MM.1S (cell line): ENCODE results near the gene SET.

Source experiments
- DNase-seq: peaks from one replicate; pipeline ENCODE4 v3.0.0-alpha.2; 2015
- H2AFZ ChIP-seq: fragments of 300-600 bp; sonication (generic); 2 replicates; pipeline ENCODE4 v1.6.0; 2016; ENCODE audit warnings: antibody characterized with exemption, low read length
- H3F3A ChIP-seq: fragments of 300-600 bp; sonication (generic); 2 replicates; pipeline ENCODE4 v1.6.1; 2016; ENCODE audit warnings: mild to moderate bottlenecking, antibody characterized with exemption, low read length, moderate library complexity, mixed read lengths; ENCODE audit not compliant: insufficient read depth
- H3K27ac ChIP-seq: fragments of 300-600 bp; sonication (generic); 2 replicates; pipeline ENCODE4 v1.5.1; 2016; ENCODE audit warnings: mild to moderate bottlenecking, low read length
- H3K27me3 ChIP-seq: fragments of 300-600 bp; sonication (generic); replicated peaks from 2 replicates; pipeline ENCODE4 v1.6.0; 2016; ENCODE audit warnings: low read length; ENCODE audit not compliant: insufficient read depth
- H3K36me3 ChIP-seq: fragments of 300-600 bp; sonication (generic); replicated peaks from 2 replicates; pipeline ENCODE4 v1.6.1; 2016; ENCODE audit warnings: mild to moderate bottlenecking, low read length, mixed read lengths; ENCODE audit not compliant: insufficient read depth
- H3K4me1 ChIP-seq: fragments of 300-600 bp; sonication (generic); 2 replicates; pipeline ENCODE4 v1.6.1; 2016; ENCODE audit warnings: low read length, mixed read lengths
- H3K4me2 ChIP-seq: fragments of 300-600 bp; sonication (generic); 2 replicates; pipeline ENCODE4 v1.6.0; 2016; ENCODE audit warnings: low read depth, low read length
- H3K4me3 ChIP-seq: fragments of 300-600 bp; sonication (generic); 2 replicates; pipeline ENCODE4 v1.5.1; 2016; ENCODE audit warnings: low read length, mixed read lengths
- H3K79me2 ChIP-seq: fragments of 300-600 bp; sonication (generic); 2 replicates; pipeline ENCODE4 v1.6.1; 2016; ENCODE audit warnings: mixed run types, low read length, mixed read lengths
- H3K9ac ChIP-seq: fragments of 300-600 bp; sonication (generic); 2 replicates; pipeline ENCODE4 v1.6.1; 2016; ENCODE audit warnings: low read length, mixed read lengths
- H3K9me2 ChIP-seq: fragments of 300-600 bp; sonication (generic); replicated peaks from 2 replicates; pipeline ENCODE4 v1.6.1; 2016; ENCODE audit warnings: mild to moderate bottlenecking, low read length, mixed read lengths; ENCODE audit not compliant: insufficient read depth
- H3K9me3 ChIP-seq: fragments of 300-600 bp; sonication (generic); replicated peaks from 2 replicates; pipeline ENCODE4 v1.6.1; 2016; ENCODE audit warnings: mild to moderate bottlenecking, low read length, mixed read lengths; ENCODE audit not compliant: insufficient read depth
- H4K20me1 ChIP-seq: fragments of 300-600 bp; sonication (generic); 2 replicates; pipeline ENCODE4 v1.6.1; 2016; ENCODE audit warnings: mild to moderate bottlenecking, low read length, moderate library complexity, mixed read lengths; ENCODE audit not compliant: insufficient read depth
- EZH2 ChIP-seq: fragments of 300-600 bp; sonication (generic); optimal IDR thresholded peaks from 2 replicates; pipeline ENCODE3; 2017; ENCODE audit warnings: low read depth, mild to moderate bottlenecking, antibody characterized with exemption, low read length, mixed read lengths
- EZH2phosphoT487 ChIP-seq: fragments of 300-600 bp; sonication (generic); IDR thresholded peaks from 2 replicates; pipeline ENCODE4 v1.6.1; 2018; ENCODE audit warnings: antibody characterized with exemption, low read length
- TF ChIP-seq, protein P1 (sequence below): fragments of 300-600 bp; sonication (generic); IDR thresholded peaks from 2 replicates; pipeline ENCODE4 v1.5.1; 2016; ENCODE audit warnings: antibody characterized with exemption, low read length, mixed read lengths

Gene SET

DNA sequence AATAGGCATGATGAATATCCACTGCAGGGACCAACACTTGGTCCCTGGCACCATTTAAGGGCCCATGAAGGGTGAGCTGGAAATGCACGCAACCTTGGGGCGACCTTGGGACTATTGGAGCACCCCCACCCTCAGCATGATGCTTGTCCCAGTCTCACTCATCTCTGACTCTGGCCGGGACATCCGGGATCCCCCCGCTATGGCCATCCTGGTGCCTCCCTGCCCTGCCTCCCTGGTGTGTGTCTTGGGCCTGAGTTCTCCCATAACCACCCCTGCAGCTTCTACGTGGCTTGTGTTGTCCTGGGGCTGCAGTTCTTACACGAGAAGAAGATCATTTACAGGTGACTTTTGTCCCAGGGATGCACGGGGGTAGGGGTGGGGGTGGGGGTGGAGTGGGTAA is 29.0 kb downstream of the SET start:
- no peak overlapping the region for H3K9ac ChIP-seq
- H3K79me2 ChIP-seq, result peaks cover 12% of the 10 kb centered on the region
- no peaks in the 10 kb centered on the region for H3K36me3 ChIP-seq
- H3K9me3 ChIP-seq, result no peaks in the 10 kb centered on the region
- TF ChIP-seq EZH2phosphoT487 (no peak), EZH2 (no peak)
- TF ChIP-seq, protein P1, sequence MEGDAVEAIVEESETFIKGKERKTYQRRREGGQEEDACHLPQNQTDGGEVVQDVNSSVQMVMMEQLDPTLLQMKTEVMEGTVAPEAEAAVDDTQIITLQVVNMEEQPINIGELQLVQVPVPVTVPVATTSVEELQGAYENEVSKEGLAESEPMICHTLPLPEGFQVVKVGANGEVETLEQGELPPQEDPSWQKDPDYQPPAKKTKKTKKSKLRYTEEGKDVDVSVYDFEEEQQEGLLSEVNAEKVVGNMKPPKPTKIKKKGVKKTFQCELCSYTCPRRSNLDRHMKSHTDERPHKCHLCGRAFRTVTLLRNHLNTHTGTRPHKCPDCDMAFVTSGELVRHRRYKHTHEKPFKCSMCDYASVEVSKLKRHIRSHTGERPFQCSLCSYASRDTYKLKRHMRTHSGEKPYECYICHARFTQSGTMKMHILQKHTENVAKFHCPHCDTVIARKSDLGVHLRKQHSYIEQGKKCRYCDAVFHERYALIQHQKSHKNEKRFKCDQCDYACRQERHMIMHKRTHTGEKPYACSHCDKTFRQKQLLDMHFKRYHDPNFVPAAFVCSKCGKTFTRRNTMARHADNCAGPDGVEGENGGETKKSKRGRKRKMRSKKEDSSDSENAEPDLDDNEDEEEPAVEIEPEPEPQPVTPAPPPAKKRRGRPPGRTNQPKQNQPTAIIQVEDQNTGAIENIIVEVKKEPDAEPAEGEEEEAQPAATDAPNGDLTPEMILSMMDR, result no peak
- H3K9me2 ChIP-seq, result no peaks in the 10 kb centered on the region
- no peaks in the 10 kb centered on the region for H3F3A ChIP-seq
- no peak overlapping the region for H2AFZ ChIP-seq
- no peak overlapping the region for H3K4me2 ChIP-seq
- DNase-seq, result no peak
- peaks cover 3% of the 10 kb centered on the region; the same call in 1 of the 2 replicates for H3K4me1 ChIP-seq
- H3K27ac ChIP-seq, result no peak overlapping the region
- H3K27me3 ChIP-seq, result no peaks in the 10 kb centered on the region; the same call in 1 of the 2 replicates
- H4K20me1 ChIP-seq, result no peaks in the 10 kb centered on the region
- no peak overlapping the region for H3K4me3 ChIP-seq

DNA sequence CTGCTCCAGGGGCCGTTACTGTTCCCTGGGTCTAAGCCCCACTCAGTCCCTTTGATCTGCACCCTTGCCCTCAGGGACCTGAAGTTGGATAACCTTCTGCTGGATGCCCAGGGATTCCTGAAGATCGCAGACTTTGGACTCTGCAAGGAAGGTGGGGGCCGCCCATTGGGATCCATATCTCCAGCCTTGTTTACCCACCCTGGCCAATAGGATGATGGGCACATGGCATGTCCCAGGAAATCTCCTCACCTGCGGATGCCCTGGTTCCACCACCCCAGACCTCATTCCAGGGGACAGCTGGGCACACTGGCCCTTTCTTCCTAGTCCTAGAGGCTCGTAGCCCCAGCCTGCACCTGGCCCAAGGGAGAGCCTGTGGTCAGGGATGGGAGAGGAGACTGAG is 29.5 kb downstream of the SET start:
- Histone ChIP-seq H4K20me1 (no peaks in the 10 kb centered on the region), H3K79me2 (peaks cover 17% of the 10 kb centered on the region), H3F3A (no peaks in the 10 kb centered on the region), H3K4me1 (peaks cover 3% of the 10 kb centered on the region; the same call in 1 of the 2 replicates), H3K27me3 (no peaks in the 10 kb centered on the region; the same call in 1 of the 2 replicates), H3K9me3 (no peaks in the 10 kb centered on the region), H3K36me3 (no peaks in the 10 kb centered on the region), H3K9ac (no peak overlapping the region), H3K27ac (no peak overlapping the region), H3K4me3 (no peak overlapping the region), H3K9me2 (no peaks in the 10 kb centered on the region), H2AFZ (no peak overlapping the region), H3K4me2 (no peak overlapping the region)
- TF ChIP-seq, protein P1, result no peak
- TF ChIP-seq EZH2phosphoT487, result no peak
- TF ChIP-seq EZH2, result no peak
- DNase-seq, result no peak

DNA sequence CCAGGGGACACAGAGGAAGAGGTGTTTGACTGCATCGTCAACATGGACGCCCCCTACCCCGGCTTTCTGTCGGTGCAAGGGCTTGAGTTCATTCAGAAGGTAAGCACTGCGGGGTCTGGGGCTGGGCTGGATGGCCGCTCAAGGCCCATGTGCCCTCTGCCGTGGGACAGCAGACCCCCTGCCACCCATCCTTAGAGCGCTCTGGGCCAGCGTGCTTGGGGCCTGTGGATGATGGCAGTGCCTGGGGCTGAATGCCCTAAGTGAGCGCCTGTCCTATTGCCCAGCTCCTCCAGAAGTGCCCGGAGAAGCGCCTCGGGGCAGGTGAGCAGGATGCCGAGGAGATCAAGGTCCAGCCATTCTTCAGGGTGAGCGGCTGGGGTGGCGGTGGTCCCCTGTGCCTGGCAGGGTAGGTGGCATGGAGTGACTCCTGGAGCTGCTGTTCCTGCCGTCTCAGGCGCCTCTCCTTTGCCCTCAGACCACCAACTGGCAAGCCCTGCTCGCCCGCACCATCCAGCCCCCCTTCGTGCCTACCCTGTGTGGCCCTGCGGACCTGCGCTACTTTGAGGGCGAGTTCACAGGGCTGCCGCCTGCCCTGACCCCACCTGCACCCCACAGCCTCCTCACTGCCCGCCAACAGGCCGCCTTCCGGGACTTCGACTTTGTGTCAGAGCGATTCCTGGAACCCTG is 31.0 kb downstream of the SET start:
- Histone ChIP-seq H3K79me2 (peaks cover 21% of the 10 kb centered on the region), H3K27me3 (no peaks in the 10 kb centered on the region), H3K9me3 (no peaks in the 10 kb centered on the region), H3K9me2 (no peaks in the 10 kb centered on the region), H3K27ac (no peak overlapping the region), H3K4me1 (peaks cover 6% of the 10 kb centered on the region; the same call in 1 of the 2 replicates), H3K36me3 (no peaks in the 10 kb centered on the region), H3K9ac (no peak overlapping the region), H3F3A (peaks cover 6% of the 10 kb centered on the region; the same call in 1 of the 2 replicates), H4K20me1 (no peaks in the 10 kb centered on the region), H2AFZ (no peak overlapping the region), H3K4me3 (no peak overlapping the region), H3K4me2 (no peak overlapping the region)
- TF ChIP-seq, protein P1, result no peak
- TF ChIP-seq EZH2 (no peak), EZH2phosphoT487 (no peak)
- DNase-seq, result no peak
